Activated naive CD4-positive, alpha-beta T cell treated with anti-CD3 and anti-CD28 coated beads, Interleukin-2, amount 10 ng/mL, durations not matched to agents 7 days and 5 days (primary cell): ENCODE measurements around the gene TRPV3.

Experiments
- CTCF ChIA-PET: fragments of 350-600 bp; sonication (Branson Sonifier 250); formaldehyde crosslinking; loops from one replicate; lab custom pipeline; 2021; ENCODE audit warnings: antibody characterized with exemption; lab: Charles Lee
- DNase-seq: peaks from one replicate; pipeline ENCODE4 v3.0.0-alpha.2; 2020
- H3K27ac Mint-ChIP-seq: one replicate; pipeline ENCODE4 v1.8.0; 2021; ENCODE audit warnings: mild to moderate bottlenecking, moderate library complexity, mixed read lengths
- H3K27me3 Mint-ChIP-seq: one replicate; pipeline ENCODE4 v1.8.0; 2021; ENCODE audit warnings: mild to moderate bottlenecking, mixed read lengths
- H3K36me3 Mint-ChIP-seq: one replicate; pipeline ENCODE4 v1.8.0; 2021; ENCODE audit warnings: mixed read lengths
- H3K4me1 Mint-ChIP-seq: one replicate; pipeline ENCODE4 v1.8.0; 2021; ENCODE audit warnings: mixed read lengths
- H3K4me3 Mint-ChIP-seq: one replicate; pipeline ENCODE4 v1.8.0; 2021; ENCODE audit warnings: mild to moderate bottlenecking, moderate library complexity, mixed read lengths
- H3K9me3 Mint-ChIP-seq: one replicate; pipeline ENCODE4 v1.8.0; 2021; ENCODE audit warnings: mixed read lengths

The TRPV3 gene

DNA sequence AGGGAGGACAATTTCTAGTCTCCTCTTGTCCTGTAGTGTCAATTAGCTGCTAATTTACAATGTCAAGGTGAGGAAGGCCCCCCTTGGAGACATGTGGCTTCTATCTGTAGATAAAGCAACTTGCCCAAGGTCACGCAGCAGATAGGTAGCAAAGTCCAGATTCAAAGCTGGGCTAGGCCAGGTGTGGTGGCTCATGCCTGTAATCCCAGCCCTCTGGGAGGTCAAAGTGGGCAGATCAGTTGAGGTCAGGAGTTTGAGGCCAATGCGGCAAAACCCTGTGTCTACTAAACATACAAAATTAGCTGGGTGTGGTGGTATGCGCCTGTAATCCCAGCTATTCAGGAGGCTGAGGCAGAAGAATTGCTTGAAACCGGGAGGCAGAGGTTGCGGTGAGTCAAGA lies 11.1 kb downstream of the TRPV3 start:
- H3K27ac Mint-ChIP-seq: no peak overlapping the region
- no peak overlapping the region for H3K4me3 Mint-ChIP-seq
- CTCF ChIA-PET: no interaction called here
- H3K9me3 Mint-ChIP-seq: no peaks in the 10 kb centered on the region
- H3K27me3 Mint-ChIP-seq: peaks cover 18% of the 10 kb centered on the region
- H3K4me1 Mint-ChIP-seq: no peaks in the 10 kb centered on the region
- no peak for DNase-seq
- no peaks in the 10 kb centered on the region for H3K36me3 Mint-ChIP-seq

DNA sequence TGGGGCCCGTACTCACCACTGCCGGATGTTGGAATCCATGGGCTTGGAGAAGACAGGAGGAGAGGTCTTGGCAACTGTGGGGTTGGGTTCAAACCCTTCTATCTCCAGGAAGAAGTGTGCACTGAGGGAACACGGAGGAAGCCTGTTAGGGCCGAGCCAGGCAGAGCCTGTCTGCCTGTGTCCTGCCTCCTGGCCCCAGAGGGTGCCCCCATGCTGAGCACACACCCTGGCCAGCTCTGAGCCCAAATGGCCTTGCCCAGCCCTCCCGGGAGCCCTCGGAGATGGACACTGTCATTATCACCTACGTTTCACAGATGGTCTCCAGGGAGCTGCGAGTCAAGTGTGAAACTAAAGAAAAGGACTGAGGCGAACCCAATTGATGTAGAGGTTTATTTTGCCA lies 12.5 kb downstream of the TRPV3 start:
- H3K9me3 Mint-ChIP-seq: no peaks in the 10 kb centered on the region
- no peak overlapping the region for H3K27ac Mint-ChIP-seq
- no peak overlapping the region for H3K4me3 Mint-ChIP-seq
- DNase-seq: no peak
- H3K27me3 Mint-ChIP-seq: peaks cover 19% of the 10 kb centered on the region
- H3K4me1 Mint-ChIP-seq: peaks cover 1% of the 10 kb centered on the region
- CTCF ChIA-PET: interaction anchor here (0.7 kb wide), 1 partner anchor 8 kb away, joined by 4 read pairs; no protein-coding TSS in a partner anchor
- no peaks in the 10 kb centered on the region for H3K36me3 Mint-ChIP-seq

GRCh38 chr17:3544365-3544764 lies 13.2 kb downstream of the TRPV3 start:
- CTCF ChIA-PET: no interaction called here
- Mint-ChIP-seq H3K27me3 (peaks cover 22% of the 10 kb centered on the region), H3K27ac (no peak overlapping the region), H3K36me3 (no peaks in the 10 kb centered on the region), H3K4me3 (no peak overlapping the region), H3K4me1 (peaks cover 3% of the 10 kb centered on the region), H3K9me3 (no peaks in the 10 kb centered on the region)
- no peak for DNase-seq

GRCh38 chr17:3543453-3543852 lies 14.2 kb downstream of the TRPV3 start:
- Mint-ChIP-seq H3K4me3 (no peak overlapping the region), H3K27me3 (peaks cover 22% of the 10 kb centered on the region), H3K9me3 (no peaks in the 10 kb centered on the region), H3K27ac (no peak overlapping the region), H3K36me3 (no peaks in the 10 kb centered on the region), H3K4me1 (peaks cover 3% of the 10 kb centered on the region)
- CTCF ChIA-PET: no interaction called here
- DNase-seq: no peak

- Mint-ChIP-seq H3K27ac (no peak overlapping the region), H3K4me3 (no peak overlapping the region), H3K4me1 (peaks cover 3% of the 10 kb centered on the region), H3K36me3 (no peaks in the 10 kb centered on the region), H3K9me3 (no peaks in the 10 kb centered on the region), H3K27me3 (peaks cover 22% of the 10 kb centered on the region)
- CTCF ChIA-PET: no interaction called here
- no peak for DNase-seq
These were observed 15.1 kb downstream of the TRPV3 start for GRCh38 chr17:3542410-3543088.

- Mint-ChIP-seq H3K9me3 (no peaks in the 10 kb centered on the region), H3K4me1 (peaks cover 7% of the 10 kb centered on the region), H3K27ac (no peak overlapping the region), H3K36me3 (no peaks in the 10 kb centered on the region), H3K4me3 (no peak overlapping the region), H3K27me3 (peaks cover 36% of the 10 kb centered on the region)
- CTCF ChIA-PET: no interaction called here
- DNase-seq: no peak
These were observed 17.6 kb downstream of the TRPV3 start for GRCh38 chr17:3539881-3540540.

GRCh38 chr17:3536716-3537115 lies 20.9 kb downstream of the TRPV3 start:
- Mint-ChIP-seq H3K9me3 (no peaks in the 10 kb centered on the region), H3K27me3 (peaks cover 31% of the 10 kb centered on the region), H3K36me3 (no peaks in the 10 kb centered on the region), H3K4me3 (no peak overlapping the region), H3K4me1 (peaks cover 10% of the 10 kb centered on the region), H3K27ac (no peak overlapping the region)
- no peak for DNase-seq
- CTCF ChIA-PET: interaction anchor here (0.6 to 0.7 kb wide), 2 partner anchors 9 to 18 kb away, joined by 3 to 4 read pairs; no protein-coding TSS in a partner anchor

DNA sequence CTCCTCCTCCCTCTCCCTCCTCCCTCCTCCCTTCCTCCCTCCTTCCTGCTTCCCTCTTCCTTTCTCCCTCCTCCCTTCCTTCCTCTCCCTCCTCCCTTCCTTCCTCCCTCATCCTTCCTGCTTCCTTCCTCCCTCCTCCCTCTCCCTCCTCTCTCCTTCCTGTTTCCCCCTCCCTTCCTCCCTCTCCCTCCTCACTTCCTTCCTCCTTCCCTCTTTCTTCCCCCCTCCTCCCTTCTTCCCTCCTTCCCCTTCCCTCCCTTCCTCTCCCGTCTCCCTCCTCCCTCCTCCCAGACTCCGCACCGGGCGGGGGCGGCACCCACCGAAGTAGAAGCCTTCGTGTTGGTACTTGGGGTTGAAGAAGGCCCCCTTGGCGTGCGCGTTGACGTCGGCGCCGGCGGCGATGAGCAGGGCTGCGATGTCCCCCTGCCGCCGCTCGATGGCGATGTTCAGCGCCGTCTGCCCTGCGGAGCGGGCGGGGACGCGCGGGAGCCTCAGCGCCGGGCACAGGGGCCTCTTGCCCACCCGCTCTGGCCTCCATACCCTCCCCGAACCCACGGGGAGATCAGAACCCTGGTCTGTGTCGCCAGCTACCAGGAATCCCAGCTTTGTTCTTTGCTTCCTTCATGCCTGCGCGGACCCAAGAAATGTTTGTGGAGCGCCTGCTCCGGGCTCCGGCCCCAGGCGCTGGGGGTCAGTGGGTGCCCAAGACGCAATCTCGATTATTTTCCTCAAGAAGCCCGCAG lies 22.2 kb downstream of the TRPV3 start:
- no peaks in the 10 kb centered on the region for H3K9me3 Mint-ChIP-seq
- no peak overlapping the region for H3K27ac Mint-ChIP-seq
- CTCF ChIA-PET: interaction anchor here (1.6 kb wide), 1 partner anchor 112 kb away, joined by 13 read pairs; no protein-coding TSS in a partner anchor
- peaks cover 25% of the 10 kb centered on the region for H3K27me3 Mint-ChIP-seq
- H3K4me3 Mint-ChIP-seq: no peak overlapping the region
- H3K4me1 Mint-ChIP-seq: peaks cover 10% of the 10 kb centered on the region
- DNase-seq: peak; percentile 51
- H3K36me3 Mint-ChIP-seq: no peaks in the 10 kb centered on the region

DNA sequence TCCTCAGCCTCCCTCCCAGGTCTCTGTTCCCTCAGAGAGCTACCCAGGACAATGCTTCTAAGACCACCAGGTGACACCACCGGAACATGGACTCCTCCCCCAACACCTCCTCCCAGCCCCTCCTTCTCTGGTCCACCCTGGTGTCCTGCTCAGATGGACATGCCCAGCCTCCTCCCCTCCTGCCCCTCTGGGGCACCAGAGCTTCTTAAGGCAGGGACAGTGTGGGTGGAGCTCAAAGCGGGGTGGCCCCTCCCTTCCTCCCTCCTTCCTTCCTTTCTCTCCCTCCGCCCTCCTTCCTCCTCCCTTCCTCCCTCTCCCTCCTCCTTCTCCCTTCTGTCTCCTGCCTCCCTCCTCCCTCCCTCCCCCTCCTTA lies 22.7 kb downstream of the TRPV3 start:
- H3K4me3 Mint-ChIP-seq: no peak overlapping the region
- peak overlapping the region; percentile 19 for H3K27ac Mint-ChIP-seq
- CTCF ChIA-PET: interaction anchor here (1.6 kb wide), 1 partner anchor 112 kb away, joined by 13 read pairs; no protein-coding TSS in a partner anchor
- H3K27me3 Mint-ChIP-seq: peaks cover 20% of the 10 kb centered on the region
- H3K9me3 Mint-ChIP-seq: no peaks in the 10 kb centered on the region
- DNase-seq: no peak
- peaks cover 7% of the 10 kb centered on the region for H3K4me1 Mint-ChIP-seq
- H3K36me3 Mint-ChIP-seq: no peaks in the 10 kb centered on the region

- Mint-ChIP-seq H3K4me3 (no peak overlapping the region), H3K27ac (no peak overlapping the region), H3K36me3 (no peaks in the 10 kb centered on the region), H3K4me1 (peaks cover 7% of the 10 kb centered on the region), H3K27me3 (peaks cover 20% of the 10 kb centered on the region), H3K9me3 (no peaks in the 10 kb centered on the region)
- CTCF ChIA-PET: interaction anchor here (0.9 kb wide), 1 partner anchor 114 kb away, joined by 4 read pairs; no protein-coding TSS in a partner anchor
- DNase-seq: no peak
These were observed 23.9 kb downstream of the TRPV3 start for GRCh38 chr17:3533752-3534151.

GRCh38 chr17:3532859-3533142 lies 24.8 kb downstream of the TRPV3 start:
- Mint-ChIP-seq H3K27ac (no peak overlapping the region), H3K4me3 (no peak overlapping the region), H3K4me1 (peaks cover 7% of the 10 kb centered on the region), H3K9me3 (no peaks in the 10 kb centered on the region), H3K36me3 (no peaks in the 10 kb centered on the region), H3K27me3 (peaks cover 20% of the 10 kb centered on the region)
- CTCF ChIA-PET: no interaction called here
- no peak for DNase-seq

- H3K27me3 Mint-ChIP-seq: peaks cover 20% of the 10 kb centered on the region
- no peak for DNase-seq
- no peaks in the 10 kb centered on the region for H3K36me3 Mint-ChIP-seq
- no peaks in the 10 kb centered on the region for H3K9me3 Mint-ChIP-seq
- no peak overlapping the region for H3K4me3 Mint-ChIP-seq
- H3K27ac Mint-ChIP-seq: no peak overlapping the region
- H3K4me1 Mint-ChIP-seq: peaks cover 7% of the 10 kb centered on the region
- CTCF ChIA-PET: no interaction called here
These were observed 25.3 kb downstream of the TRPV3 start for GRCh38 chr17:3532106-3532858.

GRCh38 chr17:3531266-3532101 lies 26.1 kb downstream of the TRPV3 start:
- H3K4me1 Mint-ChIP-seq: peaks cover 7% of the 10 kb centered on the region
- no peaks in the 10 kb centered on the region for H3K9me3 Mint-ChIP-seq
- no peaks in the 10 kb centered on the region for H3K36me3 Mint-ChIP-seq
- H3K27ac Mint-ChIP-seq: no peak overlapping the region
- no peak overlapping the region for H3K4me3 Mint-ChIP-seq
- peaks cover 16% of the 10 kb centered on the region for H3K27me3 Mint-ChIP-seq
- CTCF ChIA-PET: no interaction called here
- DNase-seq: no peak
